CD4-positive, alpha-beta memory T cell (primary cell): ENCODE results near the gene ARHGAP1. TPM values are rescaled to one million over a fixed set of nuclear protein-coding genes. Genes with fewer than 3 reads are reported as not detected.

Experiments
- CTCF ChIA-PET: fragments of 350-600 bp; sonication (Branson Sonifier 250); formaldehyde crosslinking; loops from one replicate; lab custom pipeline; 2021; ENCODE audit warnings: inconsistent platforms; ENCODE audit not compliant: partially characterized antibody; lab: Charles Lee
- POLR2A ChIA-PET: fragments of 350-600 bp; sonication (Branson Sonifier 250); formaldehyde crosslinking; loops from one replicate; lab custom pipeline; 2021; ENCODE audit not compliant: partially characterized antibody; lab: Charles Lee
- DNase-seq, 5 donors: peaks; one replicate each; pipeline versions ENCODE4 v3.0.0 to v3.0.0-alpha.2; 2020 to 2022; ENCODE audit warnings: mixed read lengths in 1 of 5
- H3K27ac ChIP-seq: one replicate; pipeline ENCODE4 v1.7.0; 2013; ENCODE audit warnings: low read depth, low read length
- H3K27me3 ChIP-seq: 2 replicates; pipeline ENCODE4 v1.7.0; 2013; ENCODE audit warnings: mild to moderate bottlenecking, low read length, moderate library complexity; ENCODE audit not compliant: insufficient read depth
- H3K36me3 ChIP-seq: 2 replicates; pipeline ENCODE4 v1.7.0; 2013; ENCODE audit warnings: mild to moderate bottlenecking, low read length, moderate library complexity; ENCODE audit not compliant: insufficient read depth
- H3K4me1 ChIP-seq: 2 replicates; pipeline ENCODE4 v1.7.0; 2013; ENCODE audit warnings: mild to moderate bottlenecking, low read length, moderate library complexity; ENCODE audit not compliant: insufficient read depth
- H3K4me3 ChIP-seq, 2 donors: one replicate each; pipeline ENCODE4 v1.7.0; 2013; ENCODE audit warnings: low read length in 2 of 2, mild to moderate bottlenecking in 1 of 2
- H3K9me3 ChIP-seq, 2 donors: one replicate each; pipeline ENCODE4 v1.7.0; 2013; ENCODE audit warnings: low read length in 2 of 2, control low read depth in 1 of 2; ENCODE audit not compliant: control insufficient read depth in 1 of 2
- H3K27ac Mint-ChIP-seq, 7 donors: one replicate each; pipeline ENCODE4 v1.8.0; 2020 to 2021; ENCODE audit warnings: mixed read lengths in 7 of 7, mild to moderate bottlenecking in 6 of 7, inconsistent platforms in 3 of 7, moderate library complexity in 3 of 7
- H3K27me3 Mint-ChIP-seq, 2 donors: one replicate each; pipeline ENCODE4 v1.8.0; 2020 to 2021; ENCODE audit warnings: mixed read lengths in 2 of 2
- H3K36me3 Mint-ChIP-seq, 2 donors: one replicate each; pipeline ENCODE4 v1.8.0; 2020 to 2021; ENCODE audit warnings: mixed read lengths in 2 of 2, inconsistent platforms in 1 of 2, mild to moderate bottlenecking in 1 of 2
- H3K4me1 Mint-ChIP-seq, 4 donors: one replicate each; pipeline ENCODE4 v1.8.0; 2020 to 2021; ENCODE audit warnings: mixed read lengths in 4 of 4, mild to moderate bottlenecking in 1 of 4
- H3K4me3 Mint-ChIP-seq, 8 donors: one replicate each; pipeline ENCODE4 v1.8.0; 2020 to 2021; ENCODE audit warnings: mixed read lengths in 8 of 8, mild to moderate bottlenecking in 7 of 8, moderate library complexity in 6 of 8, inconsistent platforms in 3 of 8
- H3K9me3 Mint-ChIP-seq, 8 donors: one replicate each; pipeline ENCODE4 v1.8.0; 2020 to 2021; ENCODE audit warnings: mixed read lengths in 8 of 8, mild to moderate bottlenecking in 5 of 8, inconsistent platforms in 3 of 8, moderate library complexity in 1 of 8
- intact Hi-C: fragments of 100-400 bp; cut with micrococcal nuclease; formaldehyde crosslinking; loops from one replicate; pipeline ENCODE4 v1.15.1; 2023
- polyA plus RNA-seq, 2 donors: library from polyadenylated mRNA; unstranded; fragments of 300-500 nt; fragmentation: Illumina TruSeq; gene quantifications; one replicate each; pipeline ENCODE4 v1.2.3, GENCODE V29; 2021
- total RNA-seq, 2 experiments: library from RNA; stranded (reverse); gene quantifications; one replicate each; pipeline ENCODE4 v1.2.3, GENCODE V29; 2021

The ARHGAP1 gene
- total and polyA plus RNA-seq, 4 experiments from 2014 or later = 39.0 to 85.8 (median 66.7) TPM

DNA sequence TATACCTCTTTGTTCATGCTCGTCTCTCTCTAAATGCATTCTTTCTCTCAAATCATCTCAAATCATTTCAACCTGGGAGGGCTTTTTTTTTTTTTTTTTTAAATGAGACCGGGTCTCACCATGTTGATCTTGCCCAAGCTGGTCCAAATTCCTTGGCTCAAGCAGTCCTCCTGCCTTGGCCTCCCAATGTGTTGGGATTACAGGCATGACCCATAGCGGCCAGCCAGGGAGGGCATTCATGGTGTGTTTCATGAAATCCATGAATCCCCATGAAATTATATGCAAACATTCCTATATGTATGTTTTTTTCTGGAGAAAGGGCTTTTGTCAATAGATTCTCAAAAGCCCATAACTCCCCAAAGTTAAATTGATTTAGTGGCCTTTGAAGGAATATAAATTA is 56.9 kb downstream of the ARHGAP1 start:
- Histone ChIP-seq H3K36me3 (peaks cover 45% of the 10 kb centered on the region), H3K4me3 (no peak overlapping the region), H3K9me3 (no peaks in the 10 kb centered on the region), H3K27ac (no peak overlapping the region), H3K27me3 (no peaks in the 10 kb centered on the region), H3K4me1 (no peaks in the 10 kb centered on the region)
- Mint-ChIP-seq H3K27ac (peak overlapping the region in 2 of 7 donors; percentile 53 to 55), H3K9me3 (no peaks in the 10 kb centered on the region), H3K36me3 (peaks cover 45 to 63% of the 10 kb centered on the region in 2 donors), H3K4me1 (peaks cover 9 to 20% (median 15%) of the 10 kb centered on the region in 4 donors), H3K27me3 (no peaks in the 10 kb centered on the region), H3K4me3 (no peak overlapping the region)
- CTCF ChIA-PET = no interaction called here
- POLR2A ChIA-PET = no interaction called here
- intact Hi-C loops = no loop called here
- no peak for DNase-seq

GRCh38 chr11:46642627-46643335 is 57.6 kb downstream of the ARHGAP1 start:
- Mint-ChIP-seq H3K4me1 (peaks cover 9 to 24% (median 17%) of the 10 kb centered on the region in 4 donors), H3K27ac (peak overlapping the region in 1 of 7 donors; percentile 72), H3K36me3 (peaks cover 48 to 63% of the 10 kb centered on the region in 2 donors), H3K27me3 (no peaks in the 10 kb centered on the region), H3K9me3 (no peaks in the 10 kb centered on the region), H3K4me3 (no peak overlapping the region)
- Histone ChIP-seq H3K27me3 (no peaks in the 10 kb centered on the region), H3K36me3 (peaks cover 41% of the 10 kb centered on the region), H3K9me3 (no peaks in the 10 kb centered on the region), H3K4me1 (no peaks in the 10 kb centered on the region), H3K27ac (no peak overlapping the region), H3K4me3 (no peak overlapping the region)
- DNase-seq = no peak
- CTCF ChIA-PET = interaction anchor here (1.4 kb wide), 1 partner anchor 29 kb away, joined by 4 read pairs; no protein-coding TSS in a partner anchor
- intact Hi-C loops = no loop called here
- POLR2A ChIA-PET = interaction anchor here (0.8 kb wide), 1 partner anchor 57 kb away, joined by 4 read pairs; no protein-coding TSS in a partner anchor

DNA sequence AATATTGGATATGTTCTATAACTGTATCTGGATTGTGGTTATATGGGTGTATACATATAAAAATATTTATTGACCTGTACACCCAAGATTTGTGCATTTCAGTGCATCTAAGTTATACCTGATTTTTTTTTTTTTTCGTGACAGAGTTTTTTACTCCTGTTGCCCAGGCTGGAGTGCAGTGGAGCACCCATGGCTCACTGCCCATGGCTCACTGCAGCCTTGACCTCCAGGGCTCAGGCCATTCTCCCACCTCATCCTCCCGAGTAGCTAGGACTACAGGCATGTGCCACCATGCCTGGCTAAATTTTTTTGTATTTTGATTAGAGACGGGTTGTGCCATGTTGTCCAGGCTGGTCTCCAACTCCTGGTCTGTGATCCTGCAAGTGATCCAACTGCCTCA is 58.8 kb downstream of the ARHGAP1 start:
- H3K9me3 Mint-ChIP-seq = no peaks in the 10 kb centered on the region
- no peaks in the 10 kb centered on the region for H3K4me1 ChIP-seq
- no peak overlapping the region for H3K27ac Mint-ChIP-seq
- H3K9me3 ChIP-seq = no peaks in the 10 kb centered on the region
- intact Hi-C loops = no loop called here
- H3K27ac ChIP-seq = no peak overlapping the region
- CTCF ChIA-PET = interaction anchor here (0.6 to 1.4 kb wide), 2 partner anchors 30 to 870 kb away, joined by 3 to 4 read pairs; no protein-coding TSS in a partner anchor
- no peak for DNase-seq
- H3K36me3 Mint-ChIP-seq = peaks cover 48 to 63% of the 10 kb centered on the region in 2 donors
- H3K4me3 ChIP-seq = no peak overlapping the region
- H3K27me3 Mint-ChIP-seq = no peaks in the 10 kb centered on the region
- POLR2A ChIA-PET = interaction anchor here (0.8 kb wide), 1 partner anchor 58 kb away, joined by 4 read pairs; no protein-coding TSS in a partner anchor
- H3K27me3 ChIP-seq = no peaks in the 10 kb centered on the region
- no peak overlapping the region for H3K4me3 Mint-ChIP-seq
- peaks cover 32% of the 10 kb centered on the region for H3K36me3 ChIP-seq
- peaks cover 10 to 29% (median 17%) of the 10 kb centered on the region in 4 donors for H3K4me1 Mint-ChIP-seq

DNA sequence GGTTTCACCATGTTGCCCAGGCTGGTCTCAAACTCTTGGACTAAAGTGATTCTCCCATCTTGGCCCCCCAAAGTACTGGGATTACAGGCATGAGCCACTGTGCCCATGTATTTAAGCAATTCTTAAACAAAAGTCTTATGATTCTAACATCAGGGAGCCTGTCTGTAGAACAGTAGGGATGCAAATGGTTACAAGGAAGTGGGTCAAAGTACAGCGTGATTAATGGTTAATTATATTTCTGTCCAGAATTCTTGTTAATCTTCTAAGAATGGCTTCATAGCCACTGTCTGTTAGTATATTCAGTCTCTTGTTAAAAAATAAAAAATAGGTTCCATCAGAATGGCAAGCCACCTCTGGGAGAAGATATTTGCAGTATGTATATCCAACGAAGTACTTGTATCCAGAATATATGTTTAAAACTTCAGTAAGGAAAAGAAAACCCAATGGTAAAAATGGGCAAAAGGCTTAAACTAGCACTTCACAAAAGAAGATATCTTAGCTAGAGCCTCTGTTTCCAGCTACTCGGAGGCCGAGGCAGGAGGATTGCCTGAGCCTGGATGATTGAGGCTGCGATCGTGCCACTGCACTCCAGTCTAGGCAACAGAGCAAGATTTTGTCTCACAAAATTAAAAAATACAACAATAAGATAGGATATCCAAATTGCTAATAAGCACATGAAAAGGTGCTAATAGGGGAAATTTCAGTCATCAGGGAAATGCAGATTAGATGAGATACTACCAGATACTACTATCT is 60.2 kb downstream of the ARHGAP1 start:
- POLR2A ChIA-PET = interaction anchor here (0.6 to 0.9 kb wide), 2 partner anchors 21 to 995 kb away, joined by 3 read pairs; no protein-coding TSS in a partner anchor
- Histone ChIP-seq H3K27ac (no peak overlapping the region), H3K4me3 (no peak overlapping the region), H3K4me1 (no peaks in the 10 kb centered on the region), H3K36me3 (peaks cover 24% of the 10 kb centered on the region), H3K9me3 (no peaks in the 10 kb centered on the region), H3K27me3 (no peaks in the 10 kb centered on the region)
- Mint-ChIP-seq H3K9me3 (no peaks in the 10 kb centered on the region), H3K4me3 (no peak overlapping the region), H3K27me3 (no peaks in the 10 kb centered on the region), H3K27ac (peak overlapping the region in 1 of 7 donors; percentile 41), H3K4me1 (peaks cover 10 to 31% (median 18%) of the 10 kb centered on the region in 4 donors), H3K36me3 (peaks cover 49 to 57% of the 10 kb centered on the region in 2 donors)
- no peak for DNase-seq
- intact Hi-C loops = no loop called here
- CTCF ChIA-PET = no interaction called here

DNA sequence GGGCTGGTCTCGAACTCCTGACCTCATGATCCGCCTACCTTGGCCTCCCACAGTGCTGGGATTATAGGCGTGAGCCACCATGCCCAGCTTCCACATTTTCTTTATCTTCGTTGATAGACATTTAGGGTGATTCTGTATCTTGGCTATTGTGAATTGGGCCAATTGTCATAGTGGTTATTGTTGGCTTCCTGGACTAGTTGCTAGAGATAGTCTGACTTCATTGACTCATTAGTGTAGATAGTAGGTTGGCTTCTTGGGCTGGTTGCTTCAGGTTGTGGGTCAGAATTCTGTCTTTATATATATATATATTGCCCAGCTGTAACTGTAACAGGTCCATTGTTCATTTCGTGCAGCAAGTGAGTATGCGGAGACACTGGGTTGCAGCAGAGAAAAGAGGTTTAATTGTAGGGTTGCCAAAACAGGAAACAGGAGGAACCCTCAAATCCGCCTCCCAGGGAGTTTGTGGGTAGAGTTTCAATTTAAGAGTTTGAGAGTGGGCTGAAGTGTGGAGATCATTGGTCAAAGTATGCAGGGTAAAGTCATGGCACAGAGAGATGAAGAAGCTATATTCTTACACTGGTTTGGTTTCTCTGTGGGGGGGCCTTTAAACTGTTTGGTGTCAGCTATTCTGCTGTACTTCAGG is 61.1 kb downstream of the ARHGAP1 start:
- no peak overlapping the region for H3K4me3 ChIP-seq
- H3K36me3 Mint-ChIP-seq = peaks cover 43 to 53% of the 10 kb centered on the region in 2 donors

DNA sequence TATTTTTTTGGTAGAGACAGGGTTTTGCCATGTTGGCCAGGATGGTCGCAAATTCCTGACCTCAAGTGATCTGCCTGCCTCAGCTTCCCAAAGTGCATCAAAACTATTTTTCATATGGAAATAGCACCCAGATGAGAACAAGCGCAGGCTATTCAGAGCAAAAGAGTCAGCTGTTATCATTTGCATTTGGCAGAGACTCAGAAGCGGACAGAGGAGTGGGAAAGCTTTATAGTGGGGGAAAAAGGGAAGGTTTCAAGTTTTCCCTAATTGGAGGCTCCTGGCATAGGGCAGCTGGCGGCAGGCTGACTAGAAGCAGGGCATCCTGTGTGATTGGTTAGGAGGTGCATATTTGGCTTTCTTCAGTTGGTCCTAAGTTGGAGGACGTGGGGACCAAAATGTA is 62.9 kb downstream of the ARHGAP1 start:
- Mint-ChIP-seq H3K4me3 (no peak overlapping the region), H3K4me1 (peaks cover 8 to 27% (median 16%) of the 10 kb centered on the region in 4 donors), H3K36me3 (peaks cover 27 to 39% of the 10 kb centered on the region in 2 donors), H3K9me3 (no peaks in the 10 kb centered on the region), H3K27me3 (no peaks in the 10 kb centered on the region), H3K27ac (no peak overlapping the region)
- Histone ChIP-seq H3K4me3 (no peak overlapping the region), H3K9me3 (no peaks in the 10 kb centered on the region), H3K27ac (no peak overlapping the region), H3K4me1 (no peaks in the 10 kb centered on the region), H3K36me3 (peaks cover 5% of the 10 kb centered on the region), H3K27me3 (no peaks in the 10 kb centered on the region)
- ChIA-PET CTCF (interaction anchor here (0.7 kb wide), 1 partner anchor 108 kb away, joined by 3 read pairs; no protein-coding TSS in a partner anchor), POLR2A (no interaction called here)
- no peak for DNase-seq
- intact Hi-C loops = no loop called here

More for the DNA sequence above, 61.1 kb downstream of the ARHGAP1 start:
- intact Hi-C loops = no loop called here
- Mint-ChIP-seq H3K27me3 (no peaks in the 10 kb centered on the region), H3K9me3 (no peaks in the 10 kb centered on the region), H3K4me1 (peaks cover 10 to 32% (median 18%) of the 10 kb centered on the region in 4 donors), H3K4me3 (no peak overlapping the region), H3K27ac (peak overlapping the region in 1 of 7 donors; percentile 57)
- Histone ChIP-seq H3K4me1 (no peaks in the 10 kb centered on the region), H3K36me3 (peaks cover 15% of the 10 kb centered on the region), H3K27me3 (no peaks in the 10 kb centered on the region), H3K9me3 (no peaks in the 10 kb centered on the region), H3K27ac (no peak overlapping the region)
- no peak for DNase-seq
- POLR2A ChIA-PET = interaction anchor here (0.9 kb wide), 1 partner anchor 20 kb away, joined by 3 read pairs; no protein-coding TSS in a partner anchor
- CTCF ChIA-PET = interaction anchor here (1.4 kb wide), 1 partner anchor 18 kb away, joined by 3 read pairs; no protein-coding TSS in a partner anchor
